Measurements from ENCODE around the gene PDE6G. TPM values are rescaled to one million over a fixed set of nuclear protein-coding genes. Genes with fewer than 3 reads are reported as not detected.

PDE6G gene
- total and polyA plus RNA-seq, 2 donors (not counting 1 experiment from before 2014, with no cell fraction given), result 0.69 to 1.1 TPM

DNA sequence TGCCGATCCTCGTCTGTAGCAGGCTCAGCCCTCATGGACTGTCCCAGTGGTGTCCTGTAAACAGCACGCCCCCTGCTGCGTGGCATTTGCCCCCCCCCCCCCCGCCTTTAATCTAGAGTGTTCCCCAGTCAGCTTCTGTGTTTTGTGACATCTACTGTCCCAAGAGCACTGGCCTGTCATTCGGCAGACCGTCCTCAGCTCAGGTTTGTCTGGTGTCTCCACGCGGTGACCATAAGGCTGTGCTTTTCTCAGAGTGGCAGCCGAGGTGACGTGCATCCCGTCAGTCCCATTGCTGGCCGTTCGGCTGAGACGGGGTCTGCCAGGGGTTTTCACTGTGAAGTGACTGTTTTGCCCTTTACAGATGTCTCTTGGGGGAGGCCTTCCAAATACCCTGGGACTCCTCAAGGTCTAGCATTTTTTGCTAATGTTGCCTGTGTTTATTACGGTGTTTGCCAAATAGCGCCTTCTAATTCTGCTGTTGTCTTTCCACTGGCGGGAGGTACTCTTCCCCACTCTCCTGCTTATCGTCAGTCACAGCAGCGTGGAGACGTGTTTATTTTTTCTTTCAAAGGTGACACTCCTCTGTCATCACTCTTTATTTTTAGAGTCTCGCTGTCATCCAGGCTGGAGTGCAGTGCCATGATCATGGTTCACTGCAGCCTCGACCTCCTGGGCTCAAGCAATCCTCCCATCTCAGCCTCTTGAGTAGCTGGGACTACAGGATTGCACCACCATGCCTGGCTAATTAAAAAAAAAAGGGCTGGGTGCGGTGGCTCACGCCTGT is 41.1 kb upstream of the PDE6G start:
- Mint-ChIP-seq H3K4me3 (no peak overlapping the region), H3K4me1 (peaks cover 14% of the 10 kb centered on the region), H3K27me3 (no peaks in the 10 kb centered on the region), H3K27ac (no peak overlapping the region), H3K9me3 (ENCODE audit: insufficient read depth) (no peaks in the 10 kb centered on the region)
- intact Hi-C loops (cut with micrococcal nuclease), result no loop called here
- H3K9me3 ChIP-seq (ENCODE audit: control extremely low read depth in 1 of 3, control insufficient read depth in 2 of 3, insufficient read depth in 1 of 3, low read length in 2 of 3), result no peaks in the 10 kb centered on the region
- CTCF ChIA-PET, result no interaction called here
- H3K36me3 ChIP-seq (replicated peaks in 1 of 2; ENCODE audit: control extremely low read depth in 1 of 2, control insufficient read depth in 1 of 2, extremely low read depth in 1 of 2, insufficient read depth in 2 of 2, low read length in 1 of 2), result peaks cover 0 to 57% of the 10 kb centered on the region in 2 experiments
- DNase-seq (no peak), ATAC-seq (ENCODE audit: low read depth) (no peak)
- H2AFZ ChIP-seq (ENCODE audit: insufficient read depth, low read depth, low read length, poor library complexity, severe bottlenecking), result no peak overlapping the region
- peaks cover 43% of the 10 kb centered on the region for H4K20me1 ChIP-seq (ENCODE audit: control insufficient read depth, insufficient read depth, low read length, poor library complexity, severe bottlenecking)
- peaks cover 44% of the 10 kb centered on the region for H3K79me2 ChIP-seq (ENCODE audit: control insufficient read depth, insufficient read depth, low read length)
- POLR2A ChIA-PET, result no interaction called here
- no peaks in the 10 kb centered on the region for H3K27me3 ChIP-seq (replicated peaks in 1 of 4; ENCODE audit: control extremely low read depth in 1 of 4, control insufficient read depth in 3 of 4, insufficient read depth in 4 of 4, low read length in 3 of 4)
- WGBS (ENCODE audit: insufficient coverage), result 97% methylated on average over 20 of the region's 25 CpGs
- H3K9ac ChIP-seq (ENCODE audit: low read length), result no peak overlapping the region
- no peak overlapping the region for H3K27ac ChIP-seq (ENCODE audit: low read length in 2 of 2)
- TF ChIP-seq, protein P1, sequence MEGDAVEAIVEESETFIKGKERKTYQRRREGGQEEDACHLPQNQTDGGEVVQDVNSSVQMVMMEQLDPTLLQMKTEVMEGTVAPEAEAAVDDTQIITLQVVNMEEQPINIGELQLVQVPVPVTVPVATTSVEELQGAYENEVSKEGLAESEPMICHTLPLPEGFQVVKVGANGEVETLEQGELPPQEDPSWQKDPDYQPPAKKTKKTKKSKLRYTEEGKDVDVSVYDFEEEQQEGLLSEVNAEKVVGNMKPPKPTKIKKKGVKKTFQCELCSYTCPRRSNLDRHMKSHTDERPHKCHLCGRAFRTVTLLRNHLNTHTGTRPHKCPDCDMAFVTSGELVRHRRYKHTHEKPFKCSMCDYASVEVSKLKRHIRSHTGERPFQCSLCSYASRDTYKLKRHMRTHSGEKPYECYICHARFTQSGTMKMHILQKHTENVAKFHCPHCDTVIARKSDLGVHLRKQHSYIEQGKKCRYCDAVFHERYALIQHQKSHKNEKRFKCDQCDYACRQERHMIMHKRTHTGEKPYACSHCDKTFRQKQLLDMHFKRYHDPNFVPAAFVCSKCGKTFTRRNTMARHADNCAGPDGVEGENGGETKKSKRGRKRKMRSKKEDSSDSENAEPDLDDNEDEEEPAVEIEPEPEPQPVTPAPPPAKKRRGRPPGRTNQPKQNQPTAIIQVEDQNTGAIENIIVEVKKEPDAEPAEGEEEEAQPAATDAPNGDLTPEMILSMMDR (IDR thresholded peaks at IDR 0.05), result no peak
- TF ChIP-seq EZH2 (IDR thresholded peaks at IDR 0.05; ENCODE audit: borderline replicate concordance, insufficient read depth, low read depth, low read length, poor library complexity, severe bottlenecking), result no peak
- H3K4me2 ChIP-seq (replicated peaks; ENCODE audit: low read depth, low read length, poor library complexity, severe bottlenecking), result no peak overlapping the region
- peaks cover 13 to 16% of the 10 kb centered on the region in 2 donors for H3K4me1 ChIP-seq (ENCODE audit: control insufficient read depth in 2 of 2, insufficient read depth in 2 of 2, low read length in 2 of 2)
- H3K4me3 ChIP-seq (ENCODE audit: control extremely low read depth in 1 of 5, extremely low read depth in 1 of 5, insufficient read depth in 1 of 5, low read depth in 2 of 5, low read length in 4 of 5), result no peak overlapping the region

DNA sequence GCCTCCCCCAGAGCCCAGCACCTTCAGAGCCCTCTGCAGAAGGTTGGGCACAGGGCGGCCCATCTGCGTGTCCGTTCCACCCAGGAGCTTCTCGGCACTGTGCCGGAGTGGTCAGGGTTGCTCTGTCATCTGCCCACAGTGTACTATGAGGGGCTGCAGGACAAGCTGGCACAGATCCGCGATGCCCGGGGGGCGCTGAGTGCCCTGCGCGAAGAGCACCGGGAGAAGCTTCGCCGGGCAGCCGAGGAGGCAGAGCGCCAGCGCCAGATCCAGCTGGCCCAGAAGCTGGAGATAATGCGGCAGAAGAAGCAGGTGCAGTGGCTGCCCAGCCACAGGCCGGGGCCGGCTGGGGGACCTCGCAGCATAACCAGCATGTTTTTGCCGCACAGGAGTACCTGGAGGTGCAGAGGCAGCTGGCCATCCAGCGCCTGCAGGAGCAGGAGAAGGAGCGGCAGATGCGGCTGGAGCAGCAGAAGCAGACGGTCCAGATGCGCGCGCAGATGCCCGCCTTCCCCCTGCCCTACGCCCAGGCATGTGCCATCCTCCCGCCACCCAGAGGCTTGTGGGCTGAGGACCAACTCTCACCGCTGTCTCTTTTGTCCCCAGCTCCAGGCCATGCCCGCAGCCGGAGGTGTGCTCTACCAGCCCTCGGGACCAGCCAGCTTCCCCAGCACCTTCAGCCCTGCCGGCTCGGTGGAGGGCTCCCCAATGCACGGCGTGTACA is 40.0 kb upstream of the PDE6G start:
- Histone ChIP-seq H4K20me1 (ENCODE audit: control insufficient read depth, insufficient read depth, low read length, poor library complexity, severe bottlenecking) (peaks cover 42% of the 10 kb centered on the region), H3K79me2 (ENCODE audit: control insufficient read depth, insufficient read depth, low read length) (peaks cover 33% of the 10 kb centered on the region), H3K9me3 (ENCODE audit: control extremely low read depth in 1 of 3, control insufficient read depth in 2 of 3, insufficient read depth in 1 of 3, low read length in 2 of 3) (no peaks in the 10 kb centered on the region), H3K27ac (ENCODE audit: low read length in 2 of 2) (no peak overlapping the region), H3K4me2 (replicated peaks; ENCODE audit: low read depth, low read length, poor library complexity, severe bottlenecking) (no peak overlapping the region), H3K27me3 (replicated peaks in 1 of 4; ENCODE audit: control extremely low read depth in 1 of 4, control insufficient read depth in 3 of 4, insufficient read depth in 4 of 4, low read length in 3 of 4) (no peaks in the 10 kb centered on the region), H2AFZ (ENCODE audit: insufficient read depth, low read depth, low read length, poor library complexity, severe bottlenecking) (no peak overlapping the region), H3K9ac (ENCODE audit: low read length) (no peak overlapping the region), H3K36me3 (replicated peaks in 1 of 2; ENCODE audit: control extremely low read depth in 1 of 2, control insufficient read depth in 1 of 2, extremely low read depth in 1 of 2, insufficient read depth in 2 of 2, low read length in 1 of 2) (peaks cover 0 to 60% of the 10 kb centered on the region in 2 experiments), H3K4me1 (ENCODE audit: control insufficient read depth in 2 of 2, insufficient read depth in 2 of 2, low read length in 2 of 2) (peaks cover 2 to 6% of the 10 kb centered on the region in 2 donors), H3K4me3 (ENCODE audit: control extremely low read depth in 1 of 5, extremely low read depth in 1 of 5, insufficient read depth in 1 of 5, low read depth in 2 of 5, low read length in 4 of 5) (no peak overlapping the region)
- 98% methylated on average over 40 of the region's 40 CpGs for WGBS (ENCODE audit: insufficient coverage)
- TF ChIP-seq EZH2 (IDR thresholded peaks at IDR 0.05; ENCODE audit: borderline replicate concordance, insufficient read depth, low read depth, low read length, poor library complexity, severe bottlenecking), result no peak
- TF ChIP-seq, protein P1 (IDR thresholded peaks at IDR 0.05), result no peak
- DNase-seq, result no peak
- Mint-ChIP-seq H3K4me1 (peaks cover 5% of the 10 kb centered on the region), H3K4me3 (no peak overlapping the region), H3K9me3 (ENCODE audit: insufficient read depth) (no peaks in the 10 kb centered on the region), H3K27ac (no peak overlapping the region), H3K27me3 (no peaks in the 10 kb centered on the region)
- ATAC-seq (ENCODE audit: low read depth), result no peak
- ChIA-PET POLR2A (no interaction called here), CTCF (no interaction called here)
- intact Hi-C loops (cut with micrococcal nuclease), result no loop called here
